IPS DF 6.9 (cell line): ENCODE data around the gene EXOC4.

Source experiments
- DNase-seq: peaks from one replicate; pipeline ENCODE4 v3.0.0-alpha.2; 2013; ENCODE audit warnings: low read depth, low spot score
- H3K27ac ChIP-seq: one replicate; pipeline ENCODE4 v1.5.1; 2013; ENCODE audit warnings: low read length, control low read depth
- H3K27me3 ChIP-seq: 2 replicates; pipeline ENCODE4 v1.6.1; 2013; ENCODE audit warnings: mild to moderate bottlenecking, low read length; ENCODE audit not compliant: control insufficient read depth, insufficient read depth
- H3K36me3 ChIP-seq: 2 replicates; pipeline ENCODE4 v1.6.1; 2013; ENCODE audit warnings: low read length; ENCODE audit not compliant: control insufficient read depth, insufficient read depth
- H3K4me1 ChIP-seq: 2 replicates; pipeline ENCODE4 v1.6.1; 2013; ENCODE audit warnings: low read length; ENCODE audit not compliant: control insufficient read depth, insufficient read depth
- H3K4me3 ChIP-seq: 2 replicates; pipeline ENCODE4 v1.5.1; 2013; ENCODE audit warnings: mild to moderate bottlenecking, low read length
- H3K9me3 ChIP-seq: 2 replicates; pipeline ENCODE4 v1.6.1; 2013; ENCODE audit warnings: low read length, inconsistent platforms; ENCODE audit not compliant: control insufficient read depth, insufficient read depth
- WGBS: extraction: QIAGEN DNeasy Blood & Tissue Kit; methylation state at CpG from one replicate; pipeline ENCODE4 v1.1.7; 2013; ENCODE audit warnings: mixed read lengths, missing lambda C conversion rate; ENCODE audit not compliant: insufficient read length, insufficient coverage; 5-methylcytosine and 5-hydroxymethylcytosine counted together

Gene EXOC4

DNA sequence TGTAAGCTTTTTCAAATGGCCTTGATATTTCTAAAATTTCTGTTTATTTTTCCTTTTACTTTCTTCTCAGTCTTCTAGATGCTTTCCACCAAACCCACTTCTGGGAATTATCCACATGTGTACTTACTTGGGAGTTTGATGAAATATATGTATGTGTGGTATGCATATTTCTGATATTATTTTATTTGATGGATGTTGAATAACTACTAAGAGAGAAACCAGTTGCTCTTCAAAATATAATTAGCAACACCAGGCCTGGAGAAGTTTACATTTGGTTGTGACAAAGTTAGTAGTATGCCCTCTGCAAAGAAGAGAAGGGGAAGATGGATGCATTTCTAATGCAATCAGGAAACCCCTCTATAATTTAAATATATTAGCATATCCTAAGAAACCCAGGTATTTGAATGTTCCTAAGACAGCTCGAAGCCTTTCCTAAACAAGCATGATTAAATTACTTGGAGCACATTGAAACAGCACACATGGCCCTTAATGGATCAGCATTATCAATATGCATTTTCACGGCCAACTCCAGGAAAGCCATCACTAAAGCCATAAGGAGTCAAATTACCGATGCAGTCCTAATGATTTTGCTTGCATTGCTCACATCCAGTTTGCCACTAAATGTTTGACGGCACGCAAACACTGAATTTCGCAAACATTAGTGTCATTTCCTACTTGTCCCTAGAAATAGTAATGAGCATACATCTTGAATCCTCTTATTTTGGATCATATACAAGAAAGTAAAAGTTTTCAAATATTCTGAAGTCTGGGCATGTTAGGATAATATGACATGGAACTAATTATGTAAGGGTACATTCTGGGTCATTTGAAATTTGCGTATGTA is 393.8 kb downstream of the EXOC4 start:
- H3K27me3 ChIP-seq = no peaks in the 10 kb centered on the region
- DNase-seq = no peak
- WGBS = no CpG with 5 or more reads among the region's 7 CpGs
- no peaks in the 10 kb centered on the region for H3K36me3 ChIP-seq
- H3K4me1 ChIP-seq = no peaks in the 10 kb centered on the region
- no peaks in the 10 kb centered on the region for H3K9me3 ChIP-seq
- H3K27ac ChIP-seq = no peak overlapping the region
- no peak overlapping the region for H3K4me3 ChIP-seq

DNA sequence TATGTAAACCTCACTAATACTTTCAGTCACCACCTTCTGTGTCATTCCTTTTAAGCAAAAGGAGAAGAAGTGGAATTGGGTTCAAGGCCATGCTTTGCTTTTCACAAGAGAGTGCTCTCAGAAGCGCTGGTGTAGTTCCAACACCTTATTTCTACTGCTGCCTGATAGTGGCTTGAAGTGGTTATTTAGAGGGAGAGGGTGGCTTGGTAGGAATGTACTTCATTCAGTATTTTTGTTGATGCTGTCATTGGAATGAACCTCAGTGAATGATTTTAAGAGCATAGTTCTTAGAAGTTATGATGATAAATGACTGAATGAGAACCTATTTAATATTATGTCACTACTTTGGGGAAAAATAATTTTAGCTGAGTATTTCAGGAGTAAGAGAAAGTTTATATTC is 396.7 kb downstream of the EXOC4 start:
- Histone ChIP-seq H3K27ac (no peak overlapping the region), H3K9me3 (no peaks in the 10 kb centered on the region), H3K27me3 (no peaks in the 10 kb centered on the region), H3K4me1 (no peaks in the 10 kb centered on the region), H3K4me3 (no peak overlapping the region), H3K36me3 (no peaks in the 10 kb centered on the region)
- no CpG with 5 or more reads among the region's 1 CpG for WGBS
- no peak for DNase-seq

DNA sequence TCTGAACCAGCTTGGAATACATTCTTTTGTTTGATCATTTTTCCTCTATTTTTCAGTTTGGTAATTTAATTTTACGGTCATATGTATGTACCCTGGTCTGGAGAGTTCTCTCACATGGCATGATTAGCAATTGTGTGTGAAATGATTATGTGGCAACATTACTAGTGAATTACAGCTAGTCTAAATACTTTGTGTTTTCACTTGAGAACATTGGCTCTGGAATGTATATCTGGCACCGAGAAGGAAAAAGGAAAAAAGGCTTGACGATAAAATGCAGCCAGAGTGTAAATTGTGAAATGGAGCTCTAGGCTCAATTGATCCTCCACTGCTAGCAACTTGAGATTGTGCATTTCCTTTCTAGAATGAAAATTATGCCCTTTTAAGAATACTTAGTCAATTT is 397.2 kb downstream of the EXOC4 start:
- Histone ChIP-seq H3K9me3 (no peaks in the 10 kb centered on the region), H3K4me1 (no peaks in the 10 kb centered on the region), H3K27ac (no peak overlapping the region), H3K36me3 (no peaks in the 10 kb centered on the region), H3K27me3 (no peaks in the 10 kb centered on the region), H3K4me3 (no peak overlapping the region)
- no CpG with 5 or more reads among the region's 3 CpGs for WGBS
- no peak for DNase-seq

DNA sequence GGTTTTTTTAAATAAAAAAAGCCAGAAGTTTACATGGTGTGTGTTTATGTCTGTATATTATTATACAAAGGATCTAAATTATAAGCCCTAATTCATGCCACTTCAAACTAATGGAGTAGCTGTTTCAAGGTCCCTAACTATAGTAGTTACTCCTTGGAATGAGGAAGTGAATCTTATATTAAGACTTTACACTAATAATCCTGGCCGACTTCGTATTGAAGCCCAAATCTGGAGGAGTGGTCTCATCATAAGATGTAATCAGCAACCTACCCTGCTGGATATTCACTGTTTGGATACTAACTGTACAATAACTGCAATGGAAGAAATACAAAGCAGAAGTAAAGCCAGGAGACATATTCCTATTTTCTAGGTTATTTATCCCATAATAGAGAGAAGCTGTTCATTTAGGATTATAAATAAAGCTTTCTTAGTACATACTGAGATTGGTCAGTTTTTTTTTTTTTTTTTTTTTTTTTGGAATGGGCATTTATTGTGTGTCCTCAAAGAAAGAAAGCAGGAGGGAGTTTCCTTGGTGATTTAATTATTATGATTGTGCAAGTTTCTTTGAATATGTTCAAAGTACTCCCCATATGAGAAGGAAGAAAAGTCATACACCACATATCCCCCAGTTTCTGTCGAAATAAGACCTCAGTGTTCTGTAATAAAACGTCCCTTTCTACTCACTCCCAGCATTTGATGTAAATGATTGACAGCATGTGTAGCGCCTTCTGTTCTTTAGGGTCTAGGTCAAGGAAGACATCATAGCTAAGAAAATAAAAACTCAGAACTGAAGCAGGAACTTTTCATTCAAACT is 397.8 kb downstream of the EXOC4 start:
- no CpG with 5 or more reads among the region's 5 CpGs for WGBS

DNA sequence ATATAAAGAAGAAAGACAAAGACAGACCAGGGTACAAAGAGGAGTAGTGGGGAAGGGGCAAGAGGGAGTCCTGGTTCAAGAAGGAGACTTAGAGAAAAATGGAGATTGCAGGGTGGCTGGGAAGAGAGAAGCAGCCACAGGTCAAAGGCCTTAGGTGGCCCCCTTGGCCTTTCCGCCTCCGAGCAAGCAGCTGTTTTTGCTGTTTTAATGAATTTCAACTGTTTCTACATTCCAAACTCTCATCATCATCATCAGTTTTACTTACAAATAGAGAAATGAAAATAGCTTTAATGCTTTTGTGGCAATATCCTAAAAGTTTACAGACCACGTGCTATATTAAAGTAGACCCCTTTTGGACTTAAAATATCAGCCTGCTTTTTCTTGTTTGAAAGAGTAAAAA is 399.7 kb downstream of the EXOC4 start:
- Histone ChIP-seq H3K36me3 (no peaks in the 10 kb centered on the region), H3K27me3 (no peaks in the 10 kb centered on the region)
- WGBS = no CpG with 5 or more reads among the region's 3 CpGs

More for the DNA sequence above, 397.8 kb downstream of the EXOC4 start:
- H3K4me1 ChIP-seq = no peaks in the 10 kb centered on the region
- no peak overlapping the region for H3K27ac ChIP-seq
- no peaks in the 10 kb centered on the region for H3K36me3 ChIP-seq
- no peak overlapping the region for H3K4me3 ChIP-seq
- H3K9me3 ChIP-seq = no peaks in the 10 kb centered on the region
- no peaks in the 10 kb centered on the region for H3K27me3 ChIP-seq
- no peak for DNase-seq

DNA sequence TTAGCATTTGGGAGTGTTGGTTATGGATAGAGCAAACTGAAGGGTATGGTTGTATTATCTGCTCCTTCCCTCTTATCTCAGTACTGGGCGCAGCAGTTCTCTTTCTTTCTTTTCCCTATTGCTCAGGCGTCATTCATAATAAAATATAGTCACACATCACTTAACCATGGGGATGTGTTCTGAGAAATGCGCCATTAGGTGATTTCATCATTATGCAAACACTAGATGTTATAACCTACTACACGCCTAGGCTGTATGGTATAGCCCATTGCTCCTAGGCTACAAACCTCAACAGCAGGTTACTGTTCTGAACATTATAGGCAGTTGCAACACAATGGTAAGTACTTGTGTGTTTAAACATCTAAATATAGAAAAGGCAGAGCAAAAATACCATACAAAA is 401.7 kb downstream of the EXOC4 start:
- DNase-seq = no peak
- Histone ChIP-seq H3K36me3 (no peaks in the 10 kb centered on the region), H3K27ac (no peak overlapping the region), H3K4me3 (no peak overlapping the region), H3K4me1 (no peaks in the 10 kb centered on the region; the same call in 1 of the 2 replicates), H3K27me3 (no peaks in the 10 kb centered on the region), H3K9me3 (no peaks in the 10 kb centered on the region)
- no CpG with 5 or more reads among the region's 4 CpGs for WGBS

More for the DNA sequence above, 399.7 kb downstream of the EXOC4 start:
- H3K9me3 ChIP-seq = no peaks in the 10 kb centered on the region
- H3K4me3 ChIP-seq = no peak overlapping the region
- DNase-seq = no peak
- H3K27ac ChIP-seq = no peak overlapping the region
- no peaks in the 10 kb centered on the region for H3K4me1 ChIP-seq

DNA sequence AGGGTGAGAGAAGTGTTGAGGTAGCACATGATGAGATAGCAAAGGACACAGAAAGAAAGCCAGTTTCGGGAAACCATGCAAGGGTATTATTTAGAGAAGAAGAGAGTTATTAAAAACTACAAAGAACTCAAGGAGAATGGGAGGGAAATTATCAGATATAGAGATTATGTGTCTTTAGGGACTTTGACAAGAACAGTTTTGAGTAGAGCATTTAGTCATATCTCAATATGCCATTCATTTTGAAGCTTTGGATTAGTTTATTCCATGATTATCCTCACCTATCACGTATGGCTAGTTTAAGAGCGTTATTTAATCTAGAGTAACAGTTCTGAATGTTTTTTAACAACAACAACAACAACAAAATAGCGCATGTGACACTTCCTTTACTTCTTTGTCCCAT is 409.4 kb downstream of the EXOC4 start:
- Histone ChIP-seq H3K4me1 (peaks cover 1% of the 10 kb centered on the region; the same call in 1 of the 2 replicates), H3K27me3 (no peaks in the 10 kb centered on the region), H3K4me3 (no peak overlapping the region), H3K27ac (no peak overlapping the region), H3K36me3 (no peaks in the 10 kb centered on the region), H3K9me3 (no peaks in the 10 kb centered on the region)
- no CpG with 5 or more reads among the region's 4 CpGs for WGBS
- no peak for DNase-seq

DNA sequence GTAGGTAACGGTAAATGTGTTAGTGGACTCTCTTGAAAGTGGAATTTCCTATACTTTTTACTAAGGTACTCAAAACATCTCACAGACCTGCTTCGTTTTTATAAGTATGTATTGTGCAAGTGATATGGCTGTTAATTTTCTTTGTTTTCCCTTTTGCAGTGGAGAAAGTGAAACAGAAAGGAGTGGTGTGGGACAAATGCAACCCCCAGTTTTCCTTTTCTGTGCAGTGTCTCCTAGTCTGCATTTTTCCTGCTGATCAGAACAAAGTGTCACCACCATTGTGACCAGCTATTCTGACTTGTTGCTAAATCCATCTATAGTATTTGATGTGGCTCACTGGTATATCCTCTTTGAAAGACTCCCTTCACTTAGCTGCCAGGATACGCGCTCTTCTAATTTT is 410.0 kb downstream of the EXOC4 start:
- no peak for DNase-seq
- Histone ChIP-seq H3K4me1 (peaks cover 1% of the 10 kb centered on the region; the same call in 1 of the 2 replicates), H3K36me3 (no peaks in the 10 kb centered on the region), H3K27ac (no peak overlapping the region), H3K27me3 (no peaks in the 10 kb centered on the region), H3K4me3 (no peak overlapping the region), H3K9me3 (no peaks in the 10 kb centered on the region)
- WGBS = no CpG with 5 or more reads among the region's 4 CpGs

DNA sequence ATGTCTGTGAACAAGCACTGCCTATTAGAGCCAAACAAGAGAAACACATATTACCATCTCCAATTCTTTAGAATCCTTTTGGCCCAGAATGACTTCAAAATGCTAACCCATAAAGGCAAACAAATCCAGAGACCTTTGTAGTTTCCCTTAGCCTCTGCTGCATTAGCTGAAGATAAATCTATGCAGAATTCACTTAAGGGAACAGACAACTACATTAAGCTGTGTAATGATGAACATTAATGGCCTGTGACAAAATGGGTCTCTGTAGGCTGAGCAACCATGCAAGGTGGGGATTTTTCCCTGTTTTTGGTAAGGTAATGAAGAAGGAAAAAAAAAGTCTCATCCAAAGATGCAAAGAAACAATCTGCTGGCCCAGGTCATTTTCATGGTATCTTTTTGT is 411.6 kb downstream of the EXOC4 start:
- Histone ChIP-seq H3K9me3 (no peaks in the 10 kb centered on the region), H3K27ac (no peak overlapping the region), H3K4me1 (peaks cover 3% of the 10 kb centered on the region), H3K36me3 (no peaks in the 10 kb centered on the region), H3K4me3 (no peak overlapping the region), H3K27me3 (no peaks in the 10 kb centered on the region)
- DNase-seq = no peak

DNA sequence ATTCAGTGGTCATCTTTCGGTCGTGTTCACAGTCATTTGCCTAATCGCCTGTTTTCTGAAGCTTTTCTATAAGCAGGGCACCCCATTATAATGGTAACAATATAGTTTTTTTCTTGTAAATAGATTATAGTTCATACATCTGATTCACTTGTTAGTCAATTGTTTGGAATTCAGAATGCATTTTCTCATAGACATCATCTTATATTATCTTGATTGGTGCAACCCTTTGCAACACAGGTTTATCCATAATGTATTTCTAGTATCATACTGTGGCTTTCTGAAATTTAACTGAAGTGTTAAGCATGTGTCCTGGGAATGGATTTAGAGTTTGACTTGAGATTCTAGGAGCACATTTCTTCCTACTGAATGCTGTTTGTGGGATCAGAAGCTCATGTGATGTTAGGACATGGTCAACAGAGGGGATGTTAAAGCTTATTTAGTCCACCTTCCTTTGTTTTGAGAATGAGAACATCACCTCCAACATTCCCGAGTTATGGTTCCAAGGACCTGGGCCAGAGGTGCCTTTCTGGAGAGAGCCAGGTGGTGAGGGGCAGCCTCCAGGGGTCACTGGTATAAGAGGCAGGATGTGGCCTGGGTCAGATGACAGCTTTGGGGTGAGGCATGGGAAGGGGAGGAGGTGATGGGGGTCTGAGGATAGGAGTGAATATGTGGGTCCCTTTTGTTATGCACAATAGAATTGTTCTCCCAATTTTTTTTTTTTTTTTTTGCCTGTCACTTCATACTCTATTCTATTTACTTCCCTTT is 415.6 kb downstream of the EXOC4 start:
- WGBS = no CpG with 5 or more reads among the region's 4 CpGs
- no peak overlapping the region for H3K4me3 ChIP-seq
- no peaks in the 10 kb centered on the region for H3K9me3 ChIP-seq
- no peak overlapping the region for H3K27ac ChIP-seq
- no peaks in the 10 kb centered on the region for H3K36me3 ChIP-seq
- DNase-seq = no peak
- H3K4me1 ChIP-seq = peaks cover 3% of the 10 kb centered on the region
- no peaks in the 10 kb centered on the region for H3K27me3 ChIP-seq
